ENCODE data around the gene CFAP61. TPM values are rescaled to one million over a fixed set of nuclear protein-coding genes. Genes with fewer than 3 reads are reported as not detected.

Gene CFAP61
- total and polyA plus RNA-seq, 9 of the 15 experiments (the other 6 are each of a cell fraction or from before 2014, with no cell fraction given): 0.11 TPM; not detected in 8

DNA sequence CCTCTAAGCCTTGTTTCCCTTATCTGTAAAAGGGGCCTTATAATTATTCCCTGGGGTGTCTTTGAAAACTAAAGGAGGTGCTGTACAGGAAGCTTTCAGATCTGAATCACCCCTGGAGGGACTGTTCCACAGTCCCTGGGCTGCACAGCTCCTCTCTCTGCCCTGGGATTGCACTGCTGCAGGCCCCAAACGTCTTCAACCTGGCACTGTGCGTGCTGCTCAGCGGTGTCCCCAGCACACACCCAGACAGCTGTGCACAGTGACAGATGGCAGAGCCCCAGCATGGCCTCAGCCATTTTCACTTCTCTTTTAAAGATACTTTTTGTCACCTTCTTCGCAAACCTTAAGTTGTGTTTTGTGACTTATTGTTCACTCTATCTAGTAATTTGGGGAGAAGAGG is 264.9 kb downstream of the CFAP61 start:
- H2AFZ ChIP-seq (ENCODE audit: low read depth, low read length): no peak overlapping the region
- WGBS (ENCODE audit: insufficient coverage, low coverage, missing lambda C conversion rate): 0% methylated on average over 3 of the region's 4 CpGs
- H3K4me1 ChIP-seq (replicated peaks in 1 of 2; ENCODE audit: control insufficient read depth in 2 of 2, insufficient read depth in 2 of 2, low read length in 2 of 2): no peaks in the 10 kb centered on the region
- H3K4me2 ChIP-seq (ENCODE audit: insufficient read depth, low read length): no peak overlapping the region
- TF ChIP-seq PHF21A (IDR thresholded peaks at IDR 0.05; ENCODE audit: borderline replicate concordance, low read depth) (no peak), ESRRB (CRISPR knock-in tag; IDR thresholded peaks at IDR 0.05; ENCODE audit: borderline replicate concordance) (no peak), ZNF384 (IDR thresholded peaks at IDR 0.05; ENCODE audit: low read depth, low read length) (no peak), ZBED1 (IDR thresholded peaks at IDR 0.05) (no peak), CTBP1 (IDR thresholded peaks at IDR 0.05; ENCODE audit: borderline replicate concordance) (no peak), SMARCB1 (IDR thresholded peaks at IDR 0.05; ENCODE audit: insufficient read length, low read depth) (no peak), ZNF79 (CRISPR knock-in tag; IDR thresholded peaks at IDR 0.05; ENCODE audit: low read depth) (no peak), ZFP36 (IDR thresholded peaks at IDR 0.05; ENCODE audit: low read depth, low read length, partially characterized antibody) (no peak), HNRNPUL1 (IDR thresholded peaks at IDR 0.05; ENCODE audit: low read length) (no peak), ILK (tag; IDR thresholded peaks at IDR 0.05; ENCODE audit: borderline replicate concordance, low read depth) (no peak), ADNP (tag; IDR thresholded peaks at IDR 0.05) (no peak), GTF2E2 (tag; IDR thresholded peaks at IDR 0.05) (no peak), FOXK1 (CRISPR knock-in tag; IDR thresholded peaks at IDR 0.05; ENCODE audit: borderline replicate concordance) (no peak), MTF1 (CRISPR knock-in tag; IDR thresholded peaks at IDR 0.05; ENCODE audit: borderline replicate concordance) (no peak), ZNF184 (CRISPR knock-in tag; IDR thresholded peaks at IDR 0.05) (no peak)
- TF ChIP-seq, protein P1, sequence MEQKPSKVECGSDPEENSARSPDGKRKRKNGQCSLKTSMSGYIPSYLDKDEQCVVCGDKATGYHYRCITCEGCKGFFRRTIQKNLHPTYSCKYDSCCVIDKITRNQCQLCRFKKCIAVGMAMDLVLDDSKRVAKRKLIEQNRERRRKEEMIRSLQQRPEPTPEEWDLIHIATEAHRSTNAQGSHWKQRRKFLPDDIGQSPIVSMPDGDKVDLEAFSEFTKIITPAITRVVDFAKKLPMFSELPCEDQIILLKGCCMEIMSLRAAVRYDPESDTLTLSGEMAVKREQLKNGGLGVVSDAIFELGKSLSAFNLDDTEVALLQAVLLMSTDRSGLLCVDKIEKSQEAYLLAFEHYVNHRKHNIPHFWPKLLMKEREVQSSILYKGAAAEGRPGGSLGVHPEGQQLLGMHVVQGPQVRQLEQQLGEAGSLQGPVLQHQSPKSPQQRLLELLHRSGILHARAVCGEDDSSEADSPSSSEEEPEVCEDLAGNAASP (IDR thresholded peaks at IDR 0.05): no peak
- TF ChIP-seq, protein P2, sequence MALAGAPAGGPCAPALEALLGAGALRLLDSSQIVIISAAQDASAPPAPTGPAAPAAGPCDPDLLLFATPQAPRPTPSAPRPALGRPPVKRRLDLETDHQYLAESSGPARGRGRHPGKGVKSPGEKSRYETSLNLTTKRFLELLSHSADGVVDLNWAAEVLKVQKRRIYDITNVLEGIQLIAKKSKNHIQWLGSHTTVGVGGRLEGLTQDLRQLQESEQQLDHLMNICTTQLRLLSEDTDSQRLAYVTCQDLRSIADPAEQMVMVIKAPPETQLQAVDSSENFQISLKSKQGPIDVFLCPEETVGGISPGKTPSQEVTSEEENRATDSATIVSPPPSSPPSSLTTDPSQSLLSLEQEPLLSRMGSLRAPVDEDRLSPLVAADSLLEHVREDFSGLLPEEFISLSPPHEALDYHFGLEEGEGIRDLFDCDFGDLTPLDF (CRISPR knock-in tag; IDR thresholded peaks at IDR 0.05): no peak
- no peaks in the 10 kb centered on the region for H3K36me3 ChIP-seq (ENCODE audit: control insufficient read depth, insufficient read depth, low read length)
- DNase-seq (ENCODE audit: extremely low read depth in 1 of 4, low spot score in 3 of 4): no peak
- FAIRE-seq: no peak
- no peaks in the 10 kb centered on the region for H3K9me1 ChIP-seq (ENCODE audit: control insufficient read depth, insufficient read depth, low read length)
- no peaks in the 10 kb centered on the region for H3K27me3 ChIP-seq (ENCODE audit: control insufficient read depth in 2 of 2, insufficient read depth in 2 of 2, low read length in 2 of 2)
- CTCF ChIA-PET (ENCODE audit: low intra/inter-chr PET ratio): no interaction called here
- H3K79me2 ChIP-seq (ENCODE audit: control insufficient read depth, insufficient read depth, low read length): no peaks in the 10 kb centered on the region
- no peaks in the 10 kb centered on the region for H3K9me3 ChIP-seq (replicated peaks; ENCODE audit: control insufficient read depth, insufficient read depth, low read depth, low read length)
- in situ Hi-C loops (cut with MboI): no loop called here
- intact Hi-C loops (cut with micrococcal nuclease): no loop called here
- no TSS peak for BruUV-seq (replicated peaks)
- POLR2A ChIA-PET: no interaction called here
- no peak overlapping the region for H3K9ac ChIP-seq (ENCODE audit: insufficient read depth in 1 of 2, low read depth in 2 of 2, low read length in 2 of 2)
- no peak overlapping the region for H3K27ac ChIP-seq (ENCODE audit: extremely low read depth, low read depth, low read length)
- H3K4me3 ChIP-seq: no peak overlapping the region
- no peak for ATAC-seq
- no peaks in the 10 kb centered on the region for H4K20me1 ChIP-seq (replicated peaks; ENCODE audit: control insufficient read depth, insufficient read depth, low read length)
